Activated gamma-delta T cell (primary cell): ENCODE results near the gene GRM1.

Experiments used
- DNase-seq: peaks from one replicate; lab custom pipeline; 2025; lab: John Stamatoyannopoulos, UW

The GRM1 gene

GRCh38 chr6:146369866-146370265, 341.0 kb downstream of the GRM1 start:
- DNase-seq, result no peak

GRCh38 chr6:146381486-146381885, 352.6 kb downstream of the GRM1 start:
- DNase-seq, result no peak

- DNase-seq, result no peak
These were observed 360.0 kb downstream of the GRM1 start for GRCh38 chr6:146388736-146389364.

DNA sequence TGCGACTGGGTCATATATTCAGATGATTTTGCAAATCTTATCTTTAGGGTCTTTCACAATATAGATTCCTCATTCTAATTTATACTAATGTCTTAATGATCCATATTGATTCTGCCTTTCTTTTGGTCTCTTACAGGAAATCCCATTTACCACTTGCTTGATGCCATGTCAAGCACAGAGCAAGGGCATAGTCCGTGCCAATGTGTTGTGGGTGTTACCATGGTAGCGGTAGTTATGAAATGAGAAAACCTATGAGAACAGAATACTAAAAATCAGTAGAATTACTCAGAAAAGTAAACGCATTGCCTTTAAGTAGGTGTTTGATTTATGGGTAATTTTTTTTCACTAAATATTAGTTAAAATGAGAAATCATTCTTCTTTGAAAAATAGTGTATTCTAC, 360.9 kb downstream of the GRM1 start:
- no peak for DNase-seq

DNA sequence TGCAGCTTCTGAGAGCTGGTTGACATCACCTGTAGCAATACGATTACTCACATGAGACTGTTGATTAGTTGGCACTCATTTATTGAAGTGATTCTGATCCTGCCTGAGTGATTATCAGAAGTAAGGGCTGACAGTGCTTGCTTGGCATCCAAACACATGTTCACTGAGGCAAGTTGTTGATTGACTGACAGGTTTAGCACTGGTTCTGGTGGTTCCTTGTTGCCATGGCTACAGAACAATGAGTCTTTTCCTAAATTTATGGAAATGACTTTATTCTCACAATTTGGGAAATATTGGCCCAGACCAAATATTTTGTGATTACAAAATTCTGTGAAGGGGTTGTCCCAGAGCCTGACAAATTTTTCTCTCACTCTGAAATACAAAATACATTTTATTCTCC, 368.8 kb downstream of the GRM1 start:
- DNase-seq, result no peak

DNA sequence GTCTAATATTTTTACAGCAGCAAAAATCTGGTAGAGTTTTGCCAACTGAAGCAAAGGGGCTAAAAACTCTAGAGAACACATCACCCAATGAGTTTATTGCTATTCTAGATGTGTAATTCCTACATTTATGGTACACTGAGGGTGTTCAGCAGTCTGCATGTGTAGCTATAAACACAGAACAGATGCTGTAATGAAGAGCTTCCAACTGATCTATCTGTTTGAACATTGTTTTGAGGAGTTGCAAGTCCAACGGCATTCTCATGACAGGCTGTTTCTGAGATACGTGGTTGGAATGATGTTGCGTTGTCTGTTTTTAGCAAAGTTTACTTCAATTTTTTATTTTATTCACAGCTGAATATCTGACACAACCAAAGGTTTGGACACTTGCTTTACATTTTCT, 373.6 kb downstream of the GRM1 start:
- DNase-seq, result no peak

GRCh38 chr6:146408583-146408982, 379.7 kb downstream of the GRM1 start:
- DNase-seq, result no peak

DNA sequence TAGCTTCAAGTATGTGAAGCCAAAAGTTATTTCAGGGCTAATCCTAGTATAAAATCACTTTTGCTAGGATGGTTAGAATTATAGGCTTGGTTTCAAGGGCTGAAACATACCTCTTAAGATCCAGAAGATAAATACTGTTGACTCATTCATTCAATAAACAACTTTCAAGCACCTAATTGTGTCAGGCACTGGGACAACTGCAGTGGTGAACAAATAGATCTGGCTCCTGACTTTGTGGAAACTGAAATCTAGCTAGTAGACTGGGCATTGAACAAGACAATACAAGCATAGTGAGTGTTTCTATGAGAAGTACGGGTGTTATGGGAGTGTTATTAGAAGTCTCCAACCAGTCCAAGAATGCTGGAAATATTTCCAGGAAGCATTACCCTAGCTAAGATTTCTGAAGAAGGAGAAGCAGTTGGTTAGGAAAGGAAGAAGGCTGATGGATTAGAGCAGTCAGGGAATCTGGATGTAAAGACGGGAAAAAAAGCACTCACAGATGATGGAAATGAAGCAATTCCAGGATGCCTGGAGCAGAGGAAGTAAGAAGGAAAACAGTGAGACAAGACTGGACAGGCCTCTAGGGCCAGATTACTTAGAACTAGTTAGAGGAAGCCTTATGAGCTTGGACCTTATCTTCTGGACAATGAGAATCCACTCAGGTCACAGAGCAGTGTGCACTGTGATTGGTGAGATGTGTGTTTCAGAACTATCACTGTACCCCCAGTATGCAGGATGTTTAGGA, 382.2 kb downstream of the GRM1 start:
- no peak for DNase-seq

- no peak for DNase-seq
These were observed 390.7 kb downstream of the GRM1 start for GRCh38 chr6:146419576-146419975.

GRCh38 chr6:146420255-146420654, 391.4 kb downstream of the GRM1 start:
- DNase-seq, result no peak

DNA sequence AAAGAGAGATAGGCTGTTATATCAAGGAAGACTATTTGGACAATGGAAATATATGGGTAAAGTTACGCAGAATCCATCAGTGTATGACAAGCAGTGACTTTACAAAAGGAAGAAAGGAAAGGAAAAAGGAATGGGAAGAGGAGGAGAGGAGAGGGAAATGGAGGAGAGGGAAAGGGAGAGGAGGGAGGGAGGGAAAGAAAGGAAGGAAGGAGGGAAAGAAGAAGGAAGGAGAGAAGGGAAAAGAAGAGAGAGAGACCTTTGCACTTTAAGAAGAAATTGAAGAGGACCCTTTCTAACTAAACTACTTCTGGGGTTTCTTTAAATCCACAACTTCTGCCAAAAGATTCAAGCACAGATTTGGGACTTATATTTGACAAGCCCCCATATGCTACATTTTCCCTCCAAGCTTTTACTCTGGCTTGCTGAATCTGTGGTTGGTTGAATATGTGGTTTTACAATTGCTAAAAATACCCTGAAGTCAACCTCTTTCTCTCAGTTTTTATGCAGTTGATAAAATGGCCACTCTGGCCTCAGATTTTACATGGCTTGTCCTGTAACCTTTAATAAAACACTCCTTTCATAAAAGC, 394.0 kb downstream of the GRM1 start:
- DNase-seq, result no peak

DNA sequence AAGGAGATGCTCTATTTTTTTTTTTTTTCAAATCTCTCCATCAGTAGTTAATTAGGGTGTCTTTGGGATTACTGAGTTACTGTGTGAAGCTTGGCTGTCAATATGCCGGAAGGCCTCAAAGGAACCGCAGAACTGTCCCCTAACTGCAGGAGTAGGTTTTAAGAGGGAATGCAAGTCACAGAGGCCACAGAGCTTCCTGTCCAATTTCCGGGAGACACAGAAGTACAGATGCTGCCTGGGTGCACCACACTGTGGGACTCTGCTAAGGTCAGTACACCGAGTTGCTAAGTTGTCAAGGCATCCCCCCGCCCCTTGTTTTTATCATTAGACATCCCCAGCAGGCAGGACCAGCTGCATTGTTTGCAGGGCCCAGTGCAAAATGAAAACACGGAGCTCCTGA, 394.6 kb downstream of the GRM1 start:
- DNase-seq, result no peak

DNA sequence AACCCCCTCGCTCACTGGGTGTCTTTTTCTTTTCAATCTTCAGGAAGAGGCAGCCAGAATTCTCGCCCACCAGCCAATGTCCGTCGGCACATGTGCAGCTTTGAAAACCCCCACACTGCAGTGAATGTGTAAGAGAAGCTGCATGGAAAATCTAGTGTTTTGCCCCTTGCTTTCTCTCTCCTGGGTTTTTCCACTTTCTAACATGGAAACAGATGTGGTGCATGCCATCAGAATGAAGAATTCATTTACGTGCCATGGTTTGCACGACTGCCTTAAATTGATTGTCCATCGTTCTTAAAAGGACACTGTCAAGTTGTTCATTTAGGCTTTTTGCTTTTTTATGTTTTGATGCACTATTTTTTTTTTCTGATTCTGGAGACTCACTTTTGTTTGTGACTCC, 397.7 kb downstream of the GRM1 start:
- DNase-seq, result no peak

GRCh38 chr6:146429831-146430230, 401.0 kb downstream of the GRM1 start:
- DNase-seq, result no peak

- no peak for DNase-seq
These were observed 405.2 kb downstream of the GRM1 start for GRCh38 chr6:146433881-146434731.

DNA sequence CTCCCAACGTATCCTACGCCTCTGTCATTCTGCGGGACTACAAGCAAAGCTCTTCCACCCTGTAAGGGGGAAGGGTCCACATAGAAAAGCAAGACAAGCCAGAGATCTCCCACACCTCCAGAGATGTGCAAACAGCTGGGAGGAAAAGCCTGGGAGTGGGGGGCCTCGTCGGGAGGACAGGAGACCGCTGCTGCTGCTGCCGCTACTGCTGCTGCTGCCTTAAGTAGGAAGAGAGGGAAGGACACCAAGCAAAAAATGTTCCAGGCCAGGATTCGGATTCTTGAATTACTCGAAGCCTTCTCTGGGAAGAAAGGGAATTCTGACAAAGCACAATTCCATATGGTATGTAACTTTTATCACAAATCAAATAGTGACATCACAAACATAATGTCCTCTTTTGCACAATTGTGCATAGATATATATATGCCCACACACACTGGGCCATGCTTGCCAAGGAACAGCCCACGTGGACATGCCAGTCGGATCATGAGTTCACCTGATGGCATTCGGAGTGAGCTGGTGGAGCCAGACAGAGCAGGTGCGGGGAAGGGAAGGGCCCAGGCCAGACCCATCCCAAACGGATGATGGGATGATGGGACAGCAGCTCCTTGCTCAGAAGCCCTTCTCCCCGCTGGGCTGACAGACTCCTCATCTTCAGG, 406.0 kb downstream of the GRM1 start:
- no peak for DNase-seq

DNA sequence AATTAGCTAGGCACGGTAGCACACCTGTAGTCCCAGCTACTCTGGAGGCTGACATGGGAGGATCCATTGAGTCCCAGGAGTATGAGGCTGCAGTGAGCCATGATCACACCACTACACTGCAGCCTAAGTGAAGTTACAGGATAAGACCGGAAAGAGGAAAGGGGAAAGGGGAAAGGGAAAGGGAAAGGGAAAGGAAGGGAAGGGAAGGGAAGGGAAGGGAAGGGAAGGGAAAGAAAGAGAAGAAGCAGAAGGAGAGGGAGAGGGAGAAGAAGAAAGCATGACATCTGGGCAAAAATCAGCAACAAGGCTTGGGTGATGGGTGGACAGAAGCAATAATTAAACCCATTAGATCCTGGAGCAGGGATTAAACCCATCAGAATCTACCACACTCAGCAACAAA, 413.0 kb downstream of the GRM1 start:
- no peak for DNase-seq

DNA sequence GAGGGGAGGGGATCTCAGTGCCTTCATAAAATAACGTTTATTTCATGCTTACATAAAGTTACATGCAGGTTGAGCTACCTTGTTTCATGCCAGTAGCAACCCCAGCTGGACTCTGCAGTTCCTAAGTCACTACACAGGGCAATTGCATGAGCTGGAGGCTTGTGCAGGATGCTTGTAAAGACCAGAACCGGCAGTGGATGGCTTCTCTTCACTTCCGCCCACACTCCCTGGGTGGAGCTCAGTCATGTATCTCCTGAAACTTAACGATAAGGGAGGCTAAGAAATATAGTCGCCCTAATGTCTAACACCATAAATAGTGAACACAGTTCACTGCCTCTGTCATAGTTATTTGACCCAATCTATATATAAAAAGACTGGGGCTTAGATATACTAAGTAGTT, 415.3 kb downstream of the GRM1 start:
- DNase-seq, result no peak

DNA sequence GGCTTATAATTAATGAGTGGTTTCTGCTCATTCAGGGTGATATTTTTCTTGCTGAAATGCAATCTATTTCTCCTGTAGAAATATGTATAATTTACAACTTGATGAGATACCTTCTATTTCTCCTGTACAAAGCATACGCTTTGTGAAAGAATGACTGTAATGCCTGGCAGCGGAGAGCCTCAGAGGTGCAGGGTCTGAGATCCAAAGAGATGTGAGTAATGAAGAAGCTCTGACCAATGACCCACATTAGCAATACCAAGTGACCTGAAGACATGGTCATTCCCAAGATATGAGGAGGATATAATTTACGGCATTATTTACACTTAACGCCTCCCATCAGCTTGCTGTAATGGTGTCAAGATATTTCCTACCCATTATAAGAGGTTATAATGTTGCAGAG, 416.4 kb downstream of the GRM1 start:
- no peak for DNase-seq

- DNase-seq, result no peak
These were observed 428.0 kb downstream of the GRM1 start for GRCh38 chr6:146456886-146457285.

DNA sequence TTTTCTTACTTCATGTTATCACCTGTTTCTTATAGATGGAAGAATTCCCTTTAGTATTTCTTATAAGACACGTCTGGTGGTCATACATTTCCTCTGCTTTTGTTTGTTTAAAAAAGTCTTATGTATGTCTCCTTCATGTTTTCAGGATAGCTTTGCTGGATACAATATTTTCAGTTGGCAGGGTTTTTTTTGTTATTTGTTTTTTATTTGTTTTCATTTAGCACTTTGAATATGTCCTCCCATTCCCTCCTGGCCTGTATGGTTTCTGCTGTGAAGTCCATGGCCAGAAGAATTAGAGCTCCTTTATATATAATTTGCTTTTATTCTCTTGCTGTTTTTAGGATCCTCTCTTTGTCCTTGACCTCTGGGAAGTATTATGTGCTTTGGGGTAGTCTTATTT, 432.1 kb downstream of the GRM1 start:
- DNase-seq, result no peak
